HG03558 (cell line): ENCODE results near the gene SNORC.
"Not testable (repeated sequence)": the region's sequence is repeated elsewhere in the genome, so short reads cannot be mapped to it uniquely, and the experiment has no call there.

Experiments used
- ATAC-seq: cut with Tn5 transposase; IDR thresholded peaks from one replicate; pipeline ENCODE4 v1.9.1; 2021; ENCODE audit warnings: moderate number of reproducible peaks; ENCODE audit not compliant: unreplicated experiment; ENCODE audit errors: extremely low read depth

The SNORC gene

GRCh38 chr2:232870018-232870765 lies at the start of gene SNORC:
TSS of gene SNORC (plus strand) at chr2:232870264. CDS start at chr2:232870342, 78 bp downstream.
- ATAC-seq: no peak

DNA sequence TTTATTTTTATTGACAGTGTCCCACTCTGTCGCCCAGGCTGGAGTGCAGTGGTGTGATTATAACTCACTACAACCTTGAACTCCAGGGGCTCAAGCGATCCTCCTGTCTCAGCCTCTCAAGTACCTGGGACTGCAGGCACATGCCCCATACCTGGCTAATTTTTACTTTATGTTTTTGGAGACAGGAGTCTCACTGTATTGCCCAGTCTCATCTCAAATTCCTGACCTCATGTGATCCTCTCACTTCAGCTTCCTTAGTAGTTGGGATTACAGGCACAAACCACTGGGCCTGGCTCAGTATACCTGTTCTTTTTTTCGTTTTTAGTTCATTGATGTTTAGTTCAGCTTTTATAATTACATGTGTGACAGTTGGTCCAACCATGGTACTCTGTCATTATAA lies 40.1 kb upstream of the SNORC start:
- ATAC-seq: no peak

GRCh38 chr2:232831496-232831895 lies 38.6 kb upstream of the SNORC start:
- ATAC-seq: no peak

DNA sequence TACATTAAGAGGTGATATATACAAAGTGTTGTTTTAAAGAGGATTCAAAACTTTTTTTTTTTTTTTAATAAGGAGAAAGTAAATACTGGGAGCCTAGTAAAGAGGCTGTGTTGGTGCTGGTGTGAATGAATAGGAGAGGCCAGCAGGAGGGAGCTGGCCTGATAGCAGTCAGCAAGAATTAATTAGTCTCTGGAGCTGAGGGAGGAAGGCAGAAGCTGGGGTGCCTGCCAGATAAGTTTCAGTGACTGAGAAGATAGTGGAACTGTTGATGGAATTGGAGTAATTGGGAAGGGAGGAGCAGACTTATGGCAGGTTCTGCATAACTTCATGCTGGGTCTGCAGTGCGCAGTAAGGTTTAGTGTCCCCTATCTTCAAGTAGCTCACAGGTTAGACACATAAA lies 36.2 kb upstream of the SNORC start:
- ATAC-seq: no peak

DNA sequence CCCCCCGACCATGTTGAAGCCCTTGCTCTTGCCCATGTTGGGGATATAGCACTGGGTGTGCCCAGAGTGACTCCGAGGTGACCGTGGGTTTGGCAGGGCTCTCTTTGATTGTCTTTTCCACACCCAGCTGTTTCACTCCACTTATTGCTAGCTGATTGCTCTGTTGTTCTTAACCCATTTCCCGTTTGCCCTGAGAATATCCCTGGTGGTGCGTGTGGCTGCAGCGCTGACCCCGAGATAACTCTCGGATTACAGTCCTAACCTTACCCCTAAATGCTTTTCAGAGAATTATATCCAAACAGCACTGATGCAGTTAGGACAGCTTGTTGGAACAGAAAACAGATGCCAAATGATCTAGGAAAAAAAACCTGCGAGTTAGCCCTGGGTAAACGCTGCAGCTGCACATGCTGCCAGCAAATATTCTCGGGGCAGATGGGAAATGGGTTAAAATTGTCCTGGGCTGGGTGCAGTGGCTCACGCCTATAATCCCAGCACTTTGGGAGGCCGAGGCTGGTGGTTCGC lies 34.3 kb upstream of the SNORC start:
- ATAC-seq: no peak

DNA sequence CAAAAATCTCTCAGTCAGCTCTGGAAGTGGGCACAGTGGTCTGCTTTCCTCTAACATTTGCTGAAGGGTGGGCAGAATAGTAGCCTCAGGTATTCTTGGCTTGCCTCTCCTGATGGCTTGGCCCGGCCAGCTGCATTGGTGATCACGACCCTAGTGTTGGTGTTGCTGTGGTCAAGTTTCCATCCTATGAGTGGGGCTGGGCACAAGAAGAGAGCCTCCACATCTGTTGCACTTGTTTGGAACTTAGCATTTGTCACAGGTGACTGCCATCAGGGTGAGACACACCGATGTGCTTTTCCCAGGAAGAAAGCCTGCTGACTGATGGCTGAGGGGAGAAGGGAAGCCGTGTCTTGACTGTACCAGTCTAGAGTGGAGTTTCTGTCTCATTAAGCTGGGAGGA lies 33.1 kb upstream of the SNORC start:
- no peak for ATAC-seq

DNA sequence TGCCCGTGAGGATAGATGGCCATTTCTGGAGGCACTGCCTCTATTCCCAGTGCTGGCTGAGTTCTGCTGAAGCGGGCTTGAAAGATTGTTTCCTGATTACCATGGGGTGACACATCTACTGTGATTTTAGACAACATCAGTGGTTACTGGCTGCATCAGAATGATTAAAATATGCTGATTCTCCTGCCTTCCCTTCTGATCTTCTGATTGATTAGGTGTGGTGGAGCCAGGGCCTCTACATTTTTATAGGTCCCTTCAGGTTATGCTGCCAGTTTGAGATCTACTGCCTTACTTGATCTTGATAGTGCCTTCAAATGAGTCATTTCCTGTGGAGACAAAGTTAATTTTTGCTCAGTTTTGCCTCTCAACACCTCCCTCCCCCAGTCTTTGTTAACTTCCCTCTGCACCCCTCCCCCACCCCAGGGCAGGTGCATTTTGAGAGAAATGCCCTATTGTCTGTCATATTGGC lies 31.6 kb upstream of the SNORC start:
- ATAC-seq: peak; percentile 81

DNA sequence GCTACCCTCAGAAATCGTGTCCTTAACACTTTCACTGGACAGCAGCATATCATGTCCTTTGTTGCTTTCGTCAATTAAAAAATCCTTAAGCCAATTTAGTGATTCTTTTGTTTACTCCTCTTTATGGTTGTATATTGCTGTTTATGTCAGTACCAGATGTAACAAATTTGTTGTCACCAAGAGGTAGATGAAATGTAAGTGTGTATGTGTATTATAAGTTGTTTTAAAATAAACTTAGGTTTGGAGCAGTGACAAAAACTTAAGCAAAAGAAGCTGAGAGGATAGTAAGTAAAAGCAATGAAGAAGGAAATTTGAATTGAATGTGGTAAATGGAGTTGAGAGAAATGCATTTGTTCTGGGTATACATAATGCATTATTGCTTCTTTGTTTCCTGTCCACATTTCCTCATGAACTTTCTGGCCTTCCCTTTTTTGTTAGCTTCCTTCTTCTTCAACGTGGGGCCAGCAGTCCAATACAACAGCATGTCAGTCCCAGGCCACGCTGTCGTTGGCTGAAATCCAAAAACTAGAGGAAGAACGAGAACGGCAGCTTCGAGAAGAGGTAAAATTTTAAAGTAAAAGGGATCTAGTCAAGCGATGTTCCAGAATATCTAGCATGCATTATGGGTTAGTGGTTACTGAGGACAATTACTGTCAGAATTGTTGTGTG lies 30.5 kb upstream of the SNORC start:
- no peak for ATAC-seq

- ATAC-seq: no peak
These were observed 27.4 kb upstream of the SNORC start for GRCh38 chr2:232842689-232843088.

DNA sequence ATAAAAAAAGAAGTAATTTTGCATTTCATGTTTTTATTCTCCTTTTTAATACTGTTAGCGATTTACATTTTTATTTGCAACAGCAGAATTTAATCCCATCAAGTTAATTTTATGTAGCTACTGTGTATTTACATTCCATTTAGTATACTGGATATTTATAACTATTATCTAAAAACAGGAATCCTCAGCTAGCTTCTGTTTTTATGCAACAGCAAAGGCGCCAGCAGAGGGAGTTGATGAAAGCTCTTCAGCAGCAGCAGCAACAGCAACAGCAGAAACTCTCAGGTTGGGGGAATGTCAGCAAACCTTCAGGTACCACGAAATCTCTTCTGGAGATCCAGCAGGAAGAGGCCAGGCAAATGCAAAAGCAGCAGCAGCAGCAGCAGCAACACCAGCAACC lies 26.2 kb upstream of the SNORC start:
- no peak for ATAC-seq

DNA sequence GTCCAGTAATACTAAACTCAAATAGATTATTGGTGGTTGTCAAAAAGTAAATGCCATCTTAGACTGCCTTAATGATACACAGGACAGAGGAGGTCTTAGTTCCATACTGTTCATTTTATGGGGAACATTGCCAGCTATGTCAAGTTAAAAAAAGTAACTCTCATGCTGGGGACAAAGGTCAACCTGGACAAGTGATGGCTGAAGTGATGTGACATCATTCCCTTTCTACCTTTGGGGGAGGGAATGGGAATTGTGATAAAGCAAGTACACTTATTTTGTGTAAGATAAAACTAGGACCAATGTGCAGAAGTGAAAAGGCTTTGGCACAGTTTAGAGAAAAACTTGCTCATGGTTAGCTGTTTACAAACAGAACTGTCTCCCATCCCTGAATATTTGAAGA lies 24.0 kb upstream of the SNORC start:
- ATAC-seq: no peak

- no peak for ATAC-seq
These were observed 20.0 kb upstream of the SNORC start for GRCh38 chr2:232850039-232850438.

DNA sequence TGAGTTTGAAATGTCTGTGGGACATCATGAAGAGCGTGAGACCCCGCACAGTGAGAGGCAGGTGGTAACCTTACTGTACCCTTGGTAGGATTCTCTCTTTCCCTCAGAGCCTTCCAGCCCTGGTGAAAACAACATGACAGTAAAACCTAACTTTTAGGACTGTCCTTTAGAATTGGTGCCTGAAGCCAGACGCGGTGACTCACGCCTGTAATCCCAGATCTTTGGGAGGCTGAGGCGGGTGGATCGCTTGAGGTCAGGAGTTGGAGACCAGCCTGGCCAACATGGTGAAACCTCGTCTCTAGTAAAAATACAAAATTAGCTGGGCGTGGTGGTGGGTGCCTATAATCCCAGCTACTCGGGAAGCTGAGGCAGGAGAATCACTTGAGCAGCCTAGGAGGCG lies 18.0 kb upstream of the SNORC start:
- not testable (repeated sequence) for ATAC-seq

- ATAC-seq: no peak
These were observed 17.4 kb upstream of the SNORC start for GRCh38 chr2:232852676-232853075.

DNA sequence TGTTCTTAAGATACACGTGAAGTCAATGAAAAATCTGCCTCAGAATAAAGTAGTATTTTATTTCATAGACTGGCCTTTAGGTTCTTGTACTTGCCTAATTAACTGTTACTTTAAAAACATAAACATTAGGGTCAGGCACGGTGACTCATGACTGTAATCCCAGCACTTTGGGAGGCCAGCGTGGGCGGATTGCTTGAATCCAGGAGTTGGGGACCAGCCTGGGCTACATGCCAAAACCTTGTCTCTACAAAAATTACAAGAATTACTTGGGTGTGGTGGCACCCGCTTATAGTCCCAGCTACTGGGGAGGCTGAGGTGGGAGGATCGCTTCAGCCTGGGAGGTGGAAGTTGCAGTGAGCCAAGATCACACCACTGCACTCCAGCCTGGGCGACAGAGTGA lies 16.0 kb upstream of the SNORC start:
- no peak for ATAC-seq

- no peak for ATAC-seq
These were observed 12.9 kb upstream of the SNORC start for GRCh38 chr2:232857158-232857563.

- ATAC-seq: no peak
These were observed 10.6 kb upstream of the SNORC start for GRCh38 chr2:232859385-232859916.

DNA sequence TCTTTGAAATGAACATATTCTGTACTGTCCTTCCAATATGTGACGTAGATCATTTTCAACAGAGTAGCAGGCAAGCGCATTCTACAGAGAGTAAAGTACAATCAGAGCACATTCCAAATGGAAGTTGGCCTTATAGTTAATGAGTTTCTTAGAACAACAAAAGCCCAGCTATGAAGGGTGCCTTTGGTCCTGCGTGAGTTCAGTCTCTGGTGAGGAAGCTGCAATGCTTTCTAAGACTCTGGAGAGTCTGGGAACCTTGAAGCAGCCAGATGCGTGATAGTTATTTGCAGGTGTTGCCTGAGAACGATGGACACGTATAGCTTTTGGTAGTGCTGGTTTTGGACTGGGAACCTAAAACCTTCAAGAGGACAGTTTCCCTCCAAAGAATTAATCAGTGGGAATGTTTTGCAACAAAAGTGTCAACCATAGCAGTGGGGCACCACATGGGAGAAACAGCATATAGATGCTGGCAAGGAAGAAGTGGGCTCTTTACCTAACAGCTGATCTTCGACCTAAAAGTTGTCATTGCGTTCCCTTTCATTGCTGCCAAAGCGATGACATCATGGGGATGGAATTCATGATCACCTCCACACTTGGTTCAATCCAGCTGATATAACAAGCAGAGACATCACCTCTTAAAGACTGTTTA lies 9.3 kb upstream of the SNORC start:
- ATAC-seq: no peak

DNA sequence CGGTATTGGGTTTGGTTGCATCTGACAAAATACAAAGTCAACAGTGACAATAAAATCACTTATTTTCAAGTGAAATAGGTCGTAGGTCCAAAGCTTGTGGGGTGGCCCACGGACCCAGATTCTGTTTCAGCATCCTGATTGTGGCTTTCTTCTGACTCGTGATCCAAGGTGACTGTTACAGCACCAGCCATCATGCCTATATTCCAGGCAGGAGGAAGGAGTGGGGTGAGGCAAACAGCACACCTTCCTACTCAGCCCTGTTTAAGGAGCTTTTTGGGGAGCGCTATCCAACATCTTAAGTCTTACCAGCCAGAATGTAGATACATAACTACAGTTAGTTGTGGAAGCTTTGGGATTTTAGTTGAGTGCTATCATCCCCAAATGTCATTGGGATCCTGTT lies 8.7 kb upstream of the SNORC start:
- ATAC-seq: no peak

DNA sequence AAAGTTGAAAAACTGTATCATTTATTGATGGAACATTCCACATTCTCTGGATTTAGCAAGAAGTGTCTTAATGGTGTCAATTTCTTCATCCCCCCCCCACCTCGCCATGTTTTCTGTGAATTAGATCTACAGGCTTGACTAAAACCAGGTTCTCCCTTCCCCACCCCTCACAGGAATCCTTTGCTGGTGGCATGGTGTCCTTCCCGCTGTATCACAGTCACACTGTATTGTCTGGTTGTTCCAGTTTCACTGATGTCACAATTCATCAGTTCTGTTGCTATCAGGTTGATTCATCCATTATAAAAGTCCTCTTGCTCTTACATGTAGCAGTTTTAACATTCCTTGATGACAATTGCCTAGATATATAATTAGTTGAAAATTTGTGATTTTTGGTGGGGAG lies 6.1 kb upstream of the SNORC start:
- no peak for ATAC-seq

DNA sequence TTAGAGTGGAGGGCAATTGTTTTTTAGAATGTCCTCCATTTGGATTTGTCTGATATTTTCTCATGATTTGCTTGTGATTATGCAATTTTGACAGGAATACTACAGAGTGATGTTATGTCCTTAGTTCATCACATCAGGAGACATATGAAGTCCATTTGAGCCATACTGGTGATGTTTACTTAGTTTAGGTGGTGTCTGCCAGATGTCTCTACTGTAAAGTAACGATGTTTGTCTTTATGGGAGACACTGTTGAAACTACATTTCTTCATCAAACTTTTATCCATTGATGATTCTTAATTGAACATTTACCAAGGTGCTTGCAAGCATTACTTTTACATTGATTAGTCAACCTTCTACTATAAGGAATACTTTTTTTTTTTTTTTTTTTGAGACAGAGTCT lies 4.9 kb upstream of the SNORC start:
- no peak for ATAC-seq
